ENCODE measurements around the gene CALHM5. TPM values are rescaled to one million over a fixed set of nuclear protein-coding genes. Genes with fewer than 3 reads are reported as not detected.

CALHM5 gene
- 0.30 TPM for polyA plus RNA-seq (2013, experiment 1 of 2)
- polyA plus RNA-seq (2013, experiment 2 of 2) = 0.51 TPM

- 63% methylated on average over 10 of the region's 10 CpGs for WGBS
- H3K9ac ChIP-seq (ENCODE audit: low read depth, low read length) = peak within 1 kb of the TSS; percentile 36; the same call in 1 of the 2 replicates
- H3K27ac ChIP-seq (ENCODE audit: low read depth, low read length) = peak within 1 kb of the TSS; percentile 42; the same call in 1 of the 2 replicates
- H3K36me3 ChIP-seq (ENCODE audit: insufficient read depth, low read length) = no peaks in the 10 kb centered on the region
- H3K4me3 ChIP-seq (ENCODE audit: low read length) = no peak within 1 kb of the TSS; the same call in 1 of the 2 replicates
- H3K9me3 ChIP-seq (ENCODE audit: insufficient read depth, low read depth, low read length) = no peaks in the 10 kb centered on the region
- H3K27me3 ChIP-seq (ENCODE audit: insufficient read depth, low read length) = no peaks in the 10 kb centered on the region
- H3K4me1 ChIP-seq (ENCODE audit: insufficient read depth, low read length) = peaks cover 21% of the 10 kb centered on the region
These were observed at the start of gene CALHM5 for GRCh38 chr6:116511424-116512110. TSS of gene CALHM5 (plus strand) at chr6:116511639. CDS start at chr6:116511697, 58 bp downstream.

GRCh38 chr6:116461932-116462885, 49.2 kb upstream of the CALHM5 start:
- Histone ChIP-seq H3K9ac (ENCODE audit: low read depth, low read length) (peak overlapping the region; percentile 73), H3K4me3 (ENCODE audit: low read length) (peak overlapping the region; percentile 56), H3K27ac (ENCODE audit: low read depth, low read length) (no peak overlapping the region), H3K4me1 (ENCODE audit: insufficient read depth, low read length) (peaks cover 17% of the 10 kb centered on the region; the same call in 1 of the 2 replicates), H3K9me3 (ENCODE audit: insufficient read depth, low read depth, low read length) (no peaks in the 10 kb centered on the region), H3K36me3 (ENCODE audit: insufficient read depth, low read length) (no peaks in the 10 kb centered on the region), H3K27me3 (ENCODE audit: insufficient read depth, low read length) (peaks cover 63% of the 10 kb centered on the region)
- 11% methylated on average over 84 of the region's 84 CpGs for WGBS

- peaks cover 63% of the 10 kb centered on the region for H3K27me3 ChIP-seq (ENCODE audit: insufficient read depth, low read length)
- no peaks in the 10 kb centered on the region for H3K36me3 ChIP-seq (ENCODE audit: insufficient read depth, low read length)
- WGBS = 93% methylated on average over 4 of the region's 4 CpGs
- H3K9ac ChIP-seq (ENCODE audit: low read depth, low read length) = no peak overlapping the region
- no peaks in the 10 kb centered on the region for H3K9me3 ChIP-seq (ENCODE audit: insufficient read depth, low read depth, low read length)
- peaks cover 17% of the 10 kb centered on the region; the same call in 1 of the 2 replicates for H3K4me1 ChIP-seq (ENCODE audit: insufficient read depth, low read length)
- no peak overlapping the region for H3K27ac ChIP-seq (ENCODE audit: low read depth, low read length)
- H3K4me3 ChIP-seq (ENCODE audit: low read length) = no peak overlapping the region
These were observed 48.1 kb upstream of the CALHM5 start for GRCh38 chr6:116463301-116463700.

GRCh38 chr6:116465246-116465645, 46.2 kb upstream of the CALHM5 start:
- Histone ChIP-seq H3K9me3 (ENCODE audit: insufficient read depth, low read depth, low read length) (no peaks in the 10 kb centered on the region), H3K27ac (ENCODE audit: low read depth, low read length) (no peak overlapping the region), H3K4me3 (ENCODE audit: low read length) (no peak overlapping the region), H3K9ac (ENCODE audit: low read depth, low read length) (no peak overlapping the region), H3K4me1 (ENCODE audit: insufficient read depth, low read length) (peaks cover 17% of the 10 kb centered on the region; the same call in 1 of the 2 replicates), H3K27me3 (ENCODE audit: insufficient read depth, low read length) (peaks cover 46% of the 10 kb centered on the region), H3K36me3 (ENCODE audit: insufficient read depth, low read length) (no peaks in the 10 kb centered on the region)
- WGBS = 89% methylated on average over 5 of the region's 5 CpGs

- Histone ChIP-seq H3K4me1 (ENCODE audit: insufficient read depth, low read length) (peaks cover 17% of the 10 kb centered on the region; the same call in 1 of the 2 replicates), H3K9me3 (ENCODE audit: insufficient read depth, low read depth, low read length) (no peaks in the 10 kb centered on the region), H3K27ac (ENCODE audit: low read depth, low read length) (no peak overlapping the region), H3K4me3 (ENCODE audit: low read length) (no peak overlapping the region), H3K36me3 (ENCODE audit: insufficient read depth, low read length) (no peaks in the 10 kb centered on the region), H3K27me3 (ENCODE audit: insufficient read depth, low read length) (peaks cover 28% of the 10 kb centered on the region), H3K9ac (ENCODE audit: low read depth, low read length) (no peak overlapping the region)
- 95% methylated on average over 1 of the region's 1 CpG for WGBS
These were observed 44.3 kb upstream of the CALHM5 start for GRCh38 chr6:116467096-116467495.

GRCh38 chr6:116467514-116467913, 43.9 kb upstream of the CALHM5 start:
- Histone ChIP-seq H3K27ac (ENCODE audit: low read depth, low read length) (no peak overlapping the region), H3K9ac (ENCODE audit: low read depth, low read length) (no peak overlapping the region), H3K4me3 (ENCODE audit: low read length) (no peak overlapping the region), H3K4me1 (ENCODE audit: insufficient read depth, low read length) (peaks cover 15% of the 10 kb centered on the region; the same call in 1 of the 2 replicates), H3K9me3 (ENCODE audit: insufficient read depth, low read depth, low read length) (no peaks in the 10 kb centered on the region), H3K27me3 (ENCODE audit: insufficient read depth, low read length) (peaks cover 24% of the 10 kb centered on the region), H3K36me3 (ENCODE audit: insufficient read depth, low read length) (no peaks in the 10 kb centered on the region)

- H3K9me3 ChIP-seq (ENCODE audit: insufficient read depth, low read depth, low read length) = no peaks in the 10 kb centered on the region
- 87% methylated on average over 1 of the region's 1 CpG for WGBS
- H3K27ac ChIP-seq (ENCODE audit: low read depth, low read length) = no peak overlapping the region
- H3K9ac ChIP-seq (ENCODE audit: low read depth, low read length) = no peak overlapping the region
- peaks cover 12% of the 10 kb centered on the region; the same call in 1 of the 2 replicates for H3K4me1 ChIP-seq (ENCODE audit: insufficient read depth, low read length)
- H3K27me3 ChIP-seq (ENCODE audit: insufficient read depth, low read length) = peaks cover 16% of the 10 kb centered on the region
- no peak overlapping the region for H3K4me3 ChIP-seq (ENCODE audit: low read length)
- H3K36me3 ChIP-seq (ENCODE audit: insufficient read depth, low read length) = no peaks in the 10 kb centered on the region
These were observed 43.1 kb upstream of the CALHM5 start for GRCh38 chr6:116468293-116468692.

- Histone ChIP-seq H3K4me3 (ENCODE audit: low read length) (no peak overlapping the region), H3K4me1 (ENCODE audit: insufficient read depth, low read length) (no peaks in the 10 kb centered on the region), H3K27me3 (ENCODE audit: insufficient read depth, low read length) (no peaks in the 10 kb centered on the region; the same call in 1 of the 2 replicates), H3K27ac (ENCODE audit: low read depth, low read length) (no peak overlapping the region), H3K9ac (ENCODE audit: low read depth, low read length) (no peak overlapping the region), H3K36me3 (ENCODE audit: insufficient read depth, low read length) (no peaks in the 10 kb centered on the region), H3K9me3 (ENCODE audit: insufficient read depth, low read depth, low read length) (no peaks in the 10 kb centered on the region)
- 91% methylated on average over 1 of the region's 1 CpG for WGBS
These were observed 39.9 kb upstream of the CALHM5 start for GRCh38 chr6:116471531-116471930.

- no peaks in the 10 kb centered on the region for H3K4me1 ChIP-seq (ENCODE audit: insufficient read depth, low read length)
- H3K27ac ChIP-seq (ENCODE audit: low read depth, low read length) = no peak overlapping the region
- 91% methylated on average over 3 of the region's 3 CpGs for WGBS
- H3K9me3 ChIP-seq (ENCODE audit: insufficient read depth, low read depth, low read length) = no peaks in the 10 kb centered on the region
- H3K27me3 ChIP-seq (ENCODE audit: insufficient read depth, low read length) = no peaks in the 10 kb centered on the region; the same call in 1 of the 2 replicates
- H3K9ac ChIP-seq (ENCODE audit: low read depth, low read length) = no peak overlapping the region
- no peak overlapping the region for H3K4me3 ChIP-seq (ENCODE audit: low read length)
- no peaks in the 10 kb centered on the region for H3K36me3 ChIP-seq (ENCODE audit: insufficient read depth, low read length)
These were observed 38.7 kb upstream of the CALHM5 start for GRCh38 chr6:116472706-116473105.

GRCh38 chr6:116475141-116475540, 36.3 kb upstream of the CALHM5 start:
- Histone ChIP-seq H3K27me3 (ENCODE audit: insufficient read depth, low read length) (no peaks in the 10 kb centered on the region; the same call in 1 of the 2 replicates), H3K9me3 (ENCODE audit: insufficient read depth, low read depth, low read length) (no peaks in the 10 kb centered on the region), H3K9ac (ENCODE audit: low read depth, low read length) (no peak overlapping the region), H3K27ac (ENCODE audit: low read depth, low read length) (no peak overlapping the region), H3K36me3 (ENCODE audit: insufficient read depth, low read length) (no peaks in the 10 kb centered on the region), H3K4me3 (ENCODE audit: low read length) (no peak overlapping the region), H3K4me1 (ENCODE audit: insufficient read depth, low read length) (no peaks in the 10 kb centered on the region)
- 56% methylated on average over 1 of the region's 1 CpG for WGBS

Data from HUES64 (cell line).